ENCODE results near the gene REEP3.
"Not testable (repeated sequence)": the region's sequence is repeated elsewhere in the genome, so short reads cannot be mapped to it uniquely, and the experiment has no call there.

REEP3 gene

DNA sequence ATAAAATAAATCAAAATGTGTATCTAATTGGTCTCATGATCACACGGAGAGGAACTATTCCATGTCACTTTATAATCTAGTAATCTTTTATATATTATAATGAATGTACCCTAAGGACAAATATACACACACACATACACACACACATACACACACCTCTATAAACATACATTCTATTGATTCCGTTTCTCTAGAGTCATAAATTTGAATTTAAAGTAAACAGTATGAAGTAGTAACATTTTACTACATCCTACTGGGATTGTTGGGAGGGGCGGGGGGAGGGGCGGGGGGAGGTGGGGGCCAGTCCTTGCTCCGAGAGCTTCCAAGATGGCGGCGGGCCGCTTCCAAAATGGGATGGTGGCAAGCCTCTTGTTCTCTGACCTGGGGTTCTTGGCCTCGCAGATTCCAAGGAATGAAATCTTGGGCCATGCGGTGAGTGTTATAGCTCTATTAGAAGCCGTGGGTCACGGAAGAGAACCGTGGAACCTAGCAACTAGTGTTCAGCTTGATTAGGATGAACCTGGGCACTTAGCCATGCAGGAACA, 143.2 kb downstream of the REEP3 start:
- no peak for FAIRE-seq
- no peak for DNase-seq (ENCODE audit: insufficient read length, low spot score)
- no peak for TF ChIP-seq PAX5 (IDR thresholded peaks at IDR 0.05; ENCODE audit: insufficient read depth, low read length, severe bottlenecking)
- TF ChIP-seq TAF1 (IDR thresholded peaks at IDR 0.05; ENCODE audit: low read depth, low read length), result no peak
- TF ChIP-seq SPI1 (IDR thresholded peaks at IDR 0.05; ENCODE audit: low read depth, low read length), result no peak
- TF ChIP-seq POLR2A (IDR thresholded peaks at IDR 0.05; ENCODE audit: low read depth, low read length), result no peak
- no peak for TF ChIP-seq POLR2AphosphoS5 (IDR thresholded peaks at IDR 0.05; ENCODE audit: low read depth, low read length)
- TF ChIP-seq POU2F2 (IDR thresholded peaks at IDR 0.05; ENCODE audit: low read depth, low read length), result no peak

DNA sequence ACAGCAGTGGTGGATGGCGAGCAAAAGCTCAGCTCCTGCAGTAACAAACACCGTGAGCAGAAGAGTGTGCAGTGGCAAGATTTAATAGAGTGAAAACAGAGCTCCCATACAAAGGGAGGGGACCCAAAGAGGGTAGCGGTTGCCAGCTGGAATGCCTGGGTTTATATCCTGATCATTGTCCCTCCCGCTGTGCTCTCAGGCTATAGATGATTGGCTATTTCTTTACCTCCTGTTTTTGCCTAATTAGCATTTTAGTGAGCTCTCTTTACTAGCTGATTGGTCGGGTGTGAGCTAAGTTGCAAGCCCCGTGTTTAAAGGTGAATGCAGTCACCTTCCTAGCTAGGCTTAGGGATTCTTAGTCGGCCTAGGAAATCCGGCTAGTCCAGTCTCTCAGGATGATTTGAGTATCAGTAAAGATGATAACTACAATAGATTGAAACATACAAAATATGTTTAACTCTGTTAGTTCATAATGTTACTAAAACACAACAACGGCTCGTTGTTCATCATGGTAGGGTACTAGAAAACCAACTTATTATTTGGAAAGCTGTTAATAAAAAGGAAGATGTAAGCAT, 143.9 kb downstream of the REEP3 start:
- DNase-seq (ENCODE audit: insufficient read length, low spot score); FAIRE-seq: not testable (repeated sequence)

DNA sequence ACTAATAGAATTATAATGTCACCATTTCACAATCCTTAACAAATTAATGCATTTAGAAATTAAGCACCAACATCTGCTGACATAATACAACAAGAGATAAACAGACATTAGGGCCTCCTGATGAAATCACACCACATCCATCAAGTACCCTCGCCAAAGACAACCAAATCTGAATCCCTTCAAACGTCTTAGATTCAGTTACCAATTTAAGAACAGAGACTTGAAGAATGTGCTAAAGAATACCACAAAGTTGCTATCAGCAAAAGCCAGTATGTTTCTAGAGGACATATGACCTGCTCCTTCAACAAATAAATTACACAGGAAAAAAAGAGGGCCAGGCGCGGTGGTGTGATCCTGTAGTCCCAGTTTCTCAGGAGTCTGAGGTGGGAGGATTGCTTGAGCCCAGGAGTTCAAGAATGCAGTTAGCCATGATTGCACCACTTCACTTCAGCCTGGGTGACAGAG, 144.5 kb downstream of the REEP3 start:
- no peak for TF ChIP-seq POLR2A (IDR thresholded peaks at IDR 0.05; ENCODE audit: low read depth, low read length)
- no peak for TF ChIP-seq TAF1 (IDR thresholded peaks at IDR 0.05; ENCODE audit: low read depth, low read length)
- no peak for TF ChIP-seq SPI1 (IDR thresholded peaks at IDR 0.05; ENCODE audit: low read depth, low read length)
- no peak for TF ChIP-seq POLR2AphosphoS5 (IDR thresholded peaks at IDR 0.05; ENCODE audit: low read depth, low read length)
- TF ChIP-seq POU2F2 (IDR thresholded peaks at IDR 0.05; ENCODE audit: low read depth, low read length), result no peak
- TF ChIP-seq PAX5 (IDR thresholded peaks at IDR 0.05; ENCODE audit: insufficient read depth, low read length, severe bottlenecking), result no peak
- FAIRE-seq, result no peak
- no peak for DNase-seq (ENCODE audit: insufficient read length, low spot score)

DNA sequence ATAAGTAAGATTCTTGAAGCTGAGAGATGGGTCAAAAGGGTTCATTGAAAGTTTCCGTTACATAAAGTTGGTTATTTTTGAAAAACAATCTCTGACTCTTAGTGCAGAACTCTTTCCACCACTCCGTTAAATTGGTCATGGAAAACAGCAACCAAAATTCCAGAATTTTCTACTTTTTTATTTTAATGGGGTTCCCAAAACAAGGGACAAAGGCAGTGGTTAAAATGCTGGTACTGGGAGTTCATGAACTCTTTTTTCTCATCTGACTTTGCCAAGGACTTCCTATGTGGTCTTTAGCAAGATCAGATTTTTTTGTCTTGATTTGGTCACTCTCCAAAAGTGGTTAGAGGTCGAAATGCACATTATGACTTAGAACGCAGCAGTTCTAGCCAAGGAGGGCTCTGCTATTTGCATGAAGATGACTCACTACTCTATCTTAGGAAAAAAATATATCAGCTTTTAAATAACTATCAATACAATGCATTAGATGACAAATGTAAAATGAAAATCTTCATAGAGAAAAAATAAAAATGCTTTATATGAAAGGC, 145.7 kb downstream of the REEP3 start:
- TF ChIP-seq POU2F2 (IDR thresholded peaks at IDR 0.05; ENCODE audit: low read depth, low read length) (peak; percentile 74; the same call in 1 of the 2 replicates), PAX5 (IDR thresholded peaks at IDR 0.05; ENCODE audit: insufficient read depth, low read length, severe bottlenecking) (no peak), TAF1 (IDR thresholded peaks at IDR 0.05; ENCODE audit: low read depth, low read length) (no peak), POLR2A (IDR thresholded peaks at IDR 0.05; ENCODE audit: low read depth, low read length) (no peak), SPI1 (IDR thresholded peaks at IDR 0.05; ENCODE audit: low read depth, low read length) (0 out of 2 replicates have a peak, but pooled peaks have one; percentile 24)
- DNase-seq (ENCODE audit: insufficient read length, low spot score) (peak; percentile 20), FAIRE-seq (no peak)

DNA sequence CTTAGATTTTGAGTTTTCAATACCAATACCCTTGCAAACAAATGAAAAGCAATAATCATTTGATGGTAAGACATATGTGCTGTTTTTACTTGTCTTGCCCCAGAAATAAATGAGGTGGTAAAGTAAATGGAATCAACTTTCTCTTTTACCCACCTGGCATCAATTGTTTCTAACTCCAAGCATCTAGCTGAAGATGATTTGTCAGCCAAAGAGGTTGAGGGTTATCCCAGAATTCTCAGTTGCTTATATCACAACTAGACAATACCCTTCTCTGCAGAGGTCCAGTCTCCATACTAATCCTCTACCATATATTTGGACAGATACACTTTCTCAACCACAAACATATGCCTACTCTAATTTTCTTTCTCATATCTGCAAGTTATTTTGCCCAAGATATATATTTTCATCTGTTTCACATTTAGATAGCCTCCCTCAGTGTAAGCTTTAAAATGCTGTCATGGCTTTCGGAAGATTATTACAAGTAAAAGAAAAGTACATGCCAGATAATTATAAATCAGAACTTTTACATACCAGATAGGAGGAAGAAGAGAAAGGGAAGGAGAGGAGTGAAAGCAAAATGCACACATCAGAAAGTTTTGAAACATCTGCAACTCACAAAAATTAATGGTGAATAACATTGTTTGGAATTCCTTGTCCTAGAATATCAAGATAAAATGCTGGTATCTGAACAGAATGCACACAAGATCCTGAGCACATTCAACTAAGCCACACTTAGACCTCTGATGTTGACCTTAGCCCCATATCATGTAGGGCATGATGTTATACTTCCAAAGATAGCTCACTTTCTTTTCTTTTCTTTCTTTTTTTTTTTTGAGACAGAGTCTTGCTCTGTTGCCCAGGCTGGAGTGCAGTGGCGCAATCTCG, 146.6 kb downstream of the REEP3 start:
- FAIRE-seq (no peak), DNase-seq (ENCODE audit: insufficient read length, low spot score) (no peak)
- no peak for TF ChIP-seq SPI1 (IDR thresholded peaks at IDR 0.05; ENCODE audit: low read depth, low read length)
- TF ChIP-seq PAX5 (IDR thresholded peaks at IDR 0.05; ENCODE audit: insufficient read depth, low read length, severe bottlenecking), result no peak
- no peak for TF ChIP-seq POLR2AphosphoS5 (IDR thresholded peaks at IDR 0.05; ENCODE audit: low read depth, low read length)
- no peak for TF ChIP-seq TAF1 (IDR thresholded peaks at IDR 0.05; ENCODE audit: low read depth, low read length)
- no peak for TF ChIP-seq POU2F2 (IDR thresholded peaks at IDR 0.05; ENCODE audit: low read depth, low read length)
- no peak for TF ChIP-seq POLR2A (IDR thresholded peaks at IDR 0.05; ENCODE audit: low read depth, low read length)

DNA sequence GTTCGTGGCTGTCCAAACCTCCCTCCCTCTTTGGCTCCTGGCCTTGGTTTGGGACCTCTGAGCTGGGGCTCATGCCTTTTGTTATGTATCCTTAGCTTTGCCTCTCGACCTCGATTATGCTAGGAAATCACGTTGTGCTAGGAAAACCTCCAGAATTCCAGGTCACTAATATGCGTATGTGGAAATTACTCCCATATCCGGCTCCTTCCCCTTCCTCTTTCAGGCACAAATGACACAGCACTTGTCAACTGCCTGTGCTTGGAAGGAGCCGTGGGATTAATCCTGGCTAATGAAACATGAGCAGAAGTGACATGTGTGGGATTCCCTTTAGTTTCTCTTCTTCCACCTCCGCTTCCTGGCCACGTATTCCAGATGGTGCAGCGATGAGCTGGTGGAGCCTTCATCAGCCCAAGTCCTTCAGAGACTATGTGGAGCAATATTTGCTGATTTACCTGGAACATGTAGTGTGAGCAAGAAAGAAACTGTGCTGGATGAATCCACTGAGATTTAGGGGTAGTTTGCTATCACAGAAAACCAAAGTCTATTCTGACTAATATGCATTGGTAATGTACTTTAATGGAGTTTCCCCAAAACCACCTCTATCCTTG, 149.2 kb downstream of the REEP3 start:
- DNase-seq (ENCODE audit: insufficient read length, low spot score) (no peak), FAIRE-seq (peak; percentile 28)
- TF ChIP-seq PAX5 (IDR thresholded peaks at IDR 0.05; ENCODE audit: insufficient read depth, low read length, severe bottlenecking) (no peak), SPI1 (IDR thresholded peaks at IDR 0.05; ENCODE audit: low read depth, low read length) (no peak), POLR2A (IDR thresholded peaks at IDR 0.05; ENCODE audit: low read depth, low read length) (no peak), POLR2AphosphoS5 (IDR thresholded peaks at IDR 0.05; ENCODE audit: low read depth, low read length) (no peak), POU2F2 (IDR thresholded peaks at IDR 0.05; ENCODE audit: low read depth, low read length) (no peak), TAF1 (IDR thresholded peaks at IDR 0.05; ENCODE audit: low read depth, low read length) (no peak)

DNA sequence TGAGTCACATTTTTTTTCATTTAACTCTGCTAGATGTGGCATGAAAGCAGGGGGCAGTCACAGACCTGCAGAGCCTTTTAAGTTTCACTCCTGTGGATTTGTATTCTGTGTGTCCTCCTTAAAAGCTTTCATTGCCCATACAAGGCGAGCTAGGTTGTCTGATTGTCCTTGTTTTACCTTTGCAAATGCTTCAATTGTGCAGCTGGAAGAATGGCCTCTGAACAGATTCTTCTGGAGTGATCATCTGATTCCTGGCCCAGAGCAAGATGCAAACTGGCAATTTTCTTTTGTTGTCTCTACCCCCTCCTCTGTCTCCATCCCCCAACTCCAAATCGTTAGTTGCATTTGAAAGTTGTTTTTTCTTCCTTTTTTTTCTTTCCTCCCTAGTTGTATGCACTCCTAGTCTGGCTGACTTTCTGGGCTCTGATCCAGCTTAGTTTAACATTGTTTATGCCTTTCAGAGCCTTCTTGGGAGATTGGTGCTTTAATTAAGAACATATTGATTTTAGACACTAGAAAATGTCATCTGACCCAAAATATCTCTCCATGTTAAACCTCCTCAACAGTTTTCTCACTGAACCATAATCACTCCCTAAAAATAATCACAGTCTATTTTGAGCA, 150.2 kb downstream of the REEP3 start:
- FAIRE-seq, result no peak
- DNase-seq (ENCODE audit: insufficient read length, low spot score), result no peak
- TF ChIP-seq POU2F2 (IDR thresholded peaks at IDR 0.05; ENCODE audit: low read depth, low read length) (no peak), TAF1 (IDR thresholded peaks at IDR 0.05; ENCODE audit: low read depth, low read length) (no peak), POLR2AphosphoS5 (IDR thresholded peaks at IDR 0.05; ENCODE audit: low read depth, low read length) (no peak), POLR2A (IDR thresholded peaks at IDR 0.05; ENCODE audit: low read depth, low read length) (no peak), SPI1 (IDR thresholded peaks at IDR 0.05; ENCODE audit: low read depth, low read length) (no peak), PAX5 (IDR thresholded peaks at IDR 0.05; ENCODE audit: insufficient read depth, low read length, severe bottlenecking) (no peak)

DNA sequence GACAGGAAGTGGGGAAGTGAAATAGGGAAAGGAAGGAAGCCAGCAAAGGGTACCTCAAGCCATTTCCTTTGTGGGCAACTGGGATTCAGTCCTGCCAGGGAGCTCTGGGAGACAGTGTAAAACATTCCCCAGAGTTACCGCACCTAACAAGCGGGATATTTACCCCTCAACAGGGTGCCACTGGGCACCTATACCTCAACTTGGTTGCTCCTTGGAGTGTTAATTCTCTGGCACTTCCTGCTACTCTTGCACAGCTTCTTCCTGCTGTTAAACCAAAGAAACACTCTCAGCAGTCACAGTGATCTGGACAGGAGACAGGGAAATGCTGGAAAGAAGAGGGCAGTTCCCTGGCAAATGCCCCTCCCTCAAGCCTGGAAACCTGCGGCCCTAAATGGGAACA, 151.3 kb downstream of the REEP3 start:
- FAIRE-seq (no peak), DNase-seq (ENCODE audit: insufficient read length, low spot score) (no peak)
- TF ChIP-seq PAX5 (IDR thresholded peaks at IDR 0.05; ENCODE audit: insufficient read depth, low read length, severe bottlenecking) (no peak), POU2F2 (IDR thresholded peaks at IDR 0.05; ENCODE audit: low read depth, low read length) (no peak), TAF1 (IDR thresholded peaks at IDR 0.05; ENCODE audit: low read depth, low read length) (no peak), POLR2AphosphoS5 (IDR thresholded peaks at IDR 0.05; ENCODE audit: low read depth, low read length) (no peak), SPI1 (IDR thresholded peaks at IDR 0.05; ENCODE audit: low read depth, low read length) (no peak), POLR2A (IDR thresholded peaks at IDR 0.05; ENCODE audit: low read depth, low read length) (no peak)
